ENCODE results near the gene PEX1. TPM values are rescaled to one million over a fixed set of nuclear protein-coding genes. Genes with fewer than 3 reads are reported as not detected.

PEX1 gene
- total and polyA plus RNA-seq, 9 of the 15 experiments (the other 6 are each of a cell fraction or from before 2014, with no cell fraction given): 9.4 to 32.2 (median 19.9) TPM

- TF ChIP-seq REST (IDR thresholded peaks at IDR 0.05; ENCODE audit: borderline replicate concordance) (no peak), REST (CRISPR knock-in tag; IDR thresholded peaks at IDR 0.05; ENCODE audit: low read depth) (no peak), MAFK (IDR thresholded peaks at IDR 0.05; ENCODE audit: low read length) (no peak), ID3 (CRISPR knock-in tag; IDR thresholded peaks at IDR 0.05) (no peak), ID3 (tag; IDR thresholded peaks at IDR 0.05) (no peak), EP300 (IDR thresholded peaks at IDR 0.05; ENCODE audit: low read length) (no peak), GATAD2A (IDR thresholded peaks at IDR 0.05) (no peak)
These were observed 776 bp downstream of the PEX1 start (continued) for GRCh38 chr7:92527300-92528187.

Measured in K562 (cell line).